Subcutaneous abdominal adipose tissue (tissue), 5 donors: Measurements from ENCODE around the gene C2orf72.

ENCODE experiments used
- H3K27ac ChIP-seq: one replicate; pipeline ENCODE4 v1.7.0; 2013; ENCODE audit warnings: low read depth, mild to moderate bottlenecking, inconsistent platforms, low read length, moderate library complexity
- H3K27me3 ChIP-seq, 5 donors: one replicate each; pipeline ENCODE4 v1.7.0; 2013; ENCODE audit warnings: low read length in 5 of 5, inconsistent platforms in 1 of 5; ENCODE audit not compliant: control insufficient read depth in 5 of 5, insufficient read depth in 4 of 5
- H3K36me3 ChIP-seq, 5 donors: one replicate each; pipeline ENCODE4 v1.7.0; 2013; ENCODE audit warnings: low read length in 5 of 5; ENCODE audit not compliant: control insufficient read depth in 5 of 5, insufficient read depth in 5 of 5
- H3K4me1 ChIP-seq, 5 donors: one replicate each; pipeline ENCODE4 v1.7.0; 2013; ENCODE audit warnings: low read length in 5 of 5, mild to moderate bottlenecking in 3 of 5, moderate library complexity in 1 of 5; ENCODE audit not compliant: control insufficient read depth in 5 of 5, insufficient read depth in 5 of 5
- H3K4me3 ChIP-seq, 5 donors: one replicate each; pipeline ENCODE4 v1.7.0; 2013; ENCODE audit warnings: low read length in 5 of 5, low read depth in 1 of 5
- H3K9ac ChIP-seq, 5 donors: one replicate each; pipeline ENCODE4 v1.7.0; 2013; ENCODE audit warnings: low read length in 5 of 5, mild to moderate bottlenecking in 4 of 5, moderate library complexity in 3 of 5
- H3K9me3 ChIP-seq, 5 donors: one replicate each; pipeline ENCODE4 v1.7.0; 2013; ENCODE audit warnings: low read length in 5 of 5; ENCODE audit not compliant: control insufficient read depth in 5 of 5
- donor health status: healthy.
- donor health status: healthy.
- donor health status: healthy.
- donor health status: healthy.
- donor health status: healthy.

C2orf72 gene

DNA sequence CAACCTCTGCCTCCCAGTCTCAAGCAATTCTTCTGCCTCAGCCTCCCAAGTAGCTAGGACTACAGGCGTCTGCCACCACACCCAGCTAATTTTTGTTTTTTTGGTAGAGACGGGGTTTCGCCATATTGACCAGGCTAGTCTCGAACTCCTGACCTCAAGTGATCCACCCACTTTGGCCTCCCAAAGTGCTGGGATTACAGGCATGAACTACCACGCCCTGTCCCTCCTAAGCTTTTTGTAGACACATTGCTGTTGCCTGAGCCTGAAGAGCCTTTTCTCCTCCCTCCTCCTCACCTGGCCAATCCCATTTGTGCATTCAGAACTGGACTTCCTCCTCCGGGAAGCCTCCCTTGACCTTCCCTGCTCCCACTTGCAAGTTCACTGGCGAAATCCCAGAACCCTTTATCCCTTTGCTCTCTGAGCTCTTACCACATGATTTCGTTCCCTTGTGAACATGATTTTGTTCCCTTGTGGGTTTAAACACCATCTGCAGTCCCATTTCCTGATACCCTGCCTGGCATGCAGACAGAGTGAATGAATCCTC lies 2.6 kb downstream of the C2orf72 start:
- H3K4me1 ChIP-seq: peaks cover 0 to 8% (median 3%) of the 10 kb centered on the region in 5 donors
- H3K9ac ChIP-seq: no peak overlapping the region
- H3K4me3 ChIP-seq: no peak overlapping the region
- no peaks in the 10 kb centered on the region for H3K36me3 ChIP-seq
- H3K27me3 ChIP-seq: peaks cover 9 to 39% (median 29%) of the 10 kb centered on the region in 5 donors
- H3K9me3 ChIP-seq: no peaks in the 10 kb centered on the region
- no peak overlapping the region for H3K27ac ChIP-seq

DNA sequence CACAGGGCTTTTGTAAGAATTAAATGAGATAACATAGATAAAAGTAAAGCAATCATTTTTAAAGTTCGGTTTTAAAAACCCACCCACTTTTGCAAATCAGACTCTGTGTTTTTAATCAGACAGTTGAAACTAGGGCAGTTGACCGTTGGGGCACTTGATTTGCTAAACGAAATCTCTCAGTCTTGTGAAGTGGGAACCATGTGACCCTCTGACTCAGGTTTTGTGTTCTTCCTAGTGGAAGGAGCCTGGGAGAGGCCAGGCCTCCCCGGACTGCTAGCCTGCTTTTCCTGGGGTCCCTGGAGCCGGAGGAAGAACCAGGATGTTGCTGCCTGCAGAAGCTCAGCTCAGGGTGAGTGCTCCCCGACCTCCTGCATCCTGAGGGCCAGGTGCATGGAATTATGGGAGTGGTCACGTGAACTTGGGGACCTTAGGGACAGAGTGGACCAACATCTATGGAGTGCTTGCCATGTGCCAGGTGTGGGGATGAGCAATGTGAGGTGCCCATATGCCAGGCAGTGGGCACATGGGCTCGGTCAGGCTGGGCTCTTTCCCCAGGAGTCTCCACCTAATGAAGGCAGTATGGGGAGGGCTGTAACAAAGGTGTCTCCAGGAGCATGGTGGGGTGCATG lies 3.9 kb downstream of the C2orf72 start:
- H3K9ac ChIP-seq: no peak overlapping the region

DNA sequence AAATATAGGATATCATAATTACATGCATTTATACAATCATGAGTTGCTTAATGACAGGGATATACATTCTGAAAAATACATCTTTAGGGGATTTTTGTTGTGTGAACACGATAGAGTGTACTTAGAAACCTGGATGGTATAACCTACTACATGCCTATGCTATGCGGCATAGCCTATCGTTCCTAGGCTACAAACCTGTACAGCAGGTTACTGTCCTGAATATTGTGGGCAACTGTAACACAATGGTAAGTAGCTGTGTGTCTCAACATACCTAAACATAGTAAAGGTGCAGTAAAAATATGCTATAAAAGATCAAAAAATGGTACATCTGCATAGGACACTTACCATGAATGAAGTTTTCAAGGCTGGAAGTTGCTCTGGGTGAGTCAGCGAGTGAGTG lies 6.5 kb downstream of the C2orf72 start:
- no peak overlapping the region for H3K9ac ChIP-seq
- peaks cover 3 to 24% (median 17%) of the 10 kb centered on the region in 5 donors for H3K27me3 ChIP-seq
- H3K9me3 ChIP-seq: no peaks in the 10 kb centered on the region
- H3K4me3 ChIP-seq: no peak overlapping the region
- peaks cover 0 to 4% (median 0%) of the 10 kb centered on the region in 5 donors for H3K4me1 ChIP-seq
- no peak overlapping the region for H3K27ac ChIP-seq
- H3K36me3 ChIP-seq: no peaks in the 10 kb centered on the region

More for the DNA sequence above, 3.9 kb downstream of the C2orf72 start:
- H3K9me3 ChIP-seq: no peaks in the 10 kb centered on the region
- H3K27ac ChIP-seq: no peak overlapping the region
- peaks cover 3 to 35% (median 25%) of the 10 kb centered on the region in 5 donors for H3K27me3 ChIP-seq
- H3K4me1 ChIP-seq: peaks cover 0 to 8% (median 3%) of the 10 kb centered on the region in 5 donors
- no peak overlapping the region for H3K4me3 ChIP-seq
- no peaks in the 10 kb centered on the region for H3K36me3 ChIP-seq

DNA sequence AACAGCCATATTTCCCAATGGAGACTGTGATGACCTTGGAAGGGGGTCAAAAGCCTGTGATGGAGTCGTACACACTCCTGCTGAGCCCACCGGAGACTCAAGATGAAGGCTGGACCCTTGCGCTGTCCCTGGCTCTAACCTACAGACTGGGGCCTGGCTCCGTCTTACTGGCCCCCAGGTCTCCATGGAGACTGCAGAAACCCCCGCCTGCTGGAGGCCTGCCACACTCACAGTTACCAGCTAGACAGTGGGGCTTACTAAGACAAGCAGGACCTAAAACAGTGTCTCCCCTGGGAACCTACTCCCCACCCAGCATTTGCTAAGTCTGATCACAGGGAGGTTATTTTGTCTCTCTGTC lies 9.6 kb downstream of the C2orf72 start:
- peaks cover 0 to 13% (median 10%) of the 10 kb centered on the region in 5 donors for H3K4me1 ChIP-seq
- H3K9me3 ChIP-seq: no peaks in the 10 kb centered on the region
- H3K36me3 ChIP-seq: no peaks in the 10 kb centered on the region
- H3K27ac ChIP-seq: no peak overlapping the region
- H3K4me3 ChIP-seq: no peak overlapping the region
- peak overlapping the region in 1 of 5 donors; percentile 10 for H3K9ac ChIP-seq
- peaks cover 0 to 7% (median 4%) of the 10 kb centered on the region in 5 donors for H3K27me3 ChIP-seq

DNA sequence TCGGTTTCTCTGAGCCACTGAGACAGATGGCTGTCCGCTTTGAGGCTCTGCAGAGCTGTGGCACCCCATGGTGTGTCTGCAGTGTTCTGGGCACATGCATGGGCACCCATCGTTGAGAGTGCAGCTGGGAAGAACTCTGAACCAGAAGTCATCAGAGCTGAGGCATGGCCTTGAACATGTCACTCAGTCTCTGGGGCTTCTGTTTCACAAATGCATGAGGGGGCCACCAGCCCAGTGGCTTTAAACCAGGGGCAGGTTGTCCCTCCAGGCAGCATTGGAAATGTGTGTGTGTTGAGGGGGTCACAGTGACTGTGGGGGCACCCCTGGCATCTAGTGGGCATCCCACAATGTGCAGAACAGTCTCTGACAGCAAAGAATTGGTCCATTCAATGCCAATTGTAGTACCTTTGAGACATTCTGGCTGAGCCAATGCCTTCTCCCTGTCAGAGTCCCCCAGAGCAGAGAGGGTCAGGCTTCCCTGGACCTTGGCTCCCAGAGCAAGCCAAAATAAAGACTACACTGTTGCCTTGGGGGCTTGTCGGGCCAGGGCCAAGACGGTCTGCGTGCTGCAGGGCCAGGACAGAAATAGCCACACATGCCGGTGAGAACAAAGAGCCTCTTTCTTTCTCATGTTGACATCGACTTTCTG lies 10.1 kb downstream of the C2orf72 start:
- Histone ChIP-seq H3K4me3 (no peak overlapping the region), H3K4me1 (peaks cover 2 to 17% (median 14%) of the 10 kb centered on the region in 5 donors), H3K27ac (no peak overlapping the region), H3K9me3 (no peaks in the 10 kb centered on the region), H3K27me3 (peaks cover 0 to 7% (median 2%) of the 10 kb centered on the region in 5 donors), H3K9ac (peak overlapping the region in 1 of 5 donors; percentile 10), H3K36me3 (no peaks in the 10 kb centered on the region)

DNA sequence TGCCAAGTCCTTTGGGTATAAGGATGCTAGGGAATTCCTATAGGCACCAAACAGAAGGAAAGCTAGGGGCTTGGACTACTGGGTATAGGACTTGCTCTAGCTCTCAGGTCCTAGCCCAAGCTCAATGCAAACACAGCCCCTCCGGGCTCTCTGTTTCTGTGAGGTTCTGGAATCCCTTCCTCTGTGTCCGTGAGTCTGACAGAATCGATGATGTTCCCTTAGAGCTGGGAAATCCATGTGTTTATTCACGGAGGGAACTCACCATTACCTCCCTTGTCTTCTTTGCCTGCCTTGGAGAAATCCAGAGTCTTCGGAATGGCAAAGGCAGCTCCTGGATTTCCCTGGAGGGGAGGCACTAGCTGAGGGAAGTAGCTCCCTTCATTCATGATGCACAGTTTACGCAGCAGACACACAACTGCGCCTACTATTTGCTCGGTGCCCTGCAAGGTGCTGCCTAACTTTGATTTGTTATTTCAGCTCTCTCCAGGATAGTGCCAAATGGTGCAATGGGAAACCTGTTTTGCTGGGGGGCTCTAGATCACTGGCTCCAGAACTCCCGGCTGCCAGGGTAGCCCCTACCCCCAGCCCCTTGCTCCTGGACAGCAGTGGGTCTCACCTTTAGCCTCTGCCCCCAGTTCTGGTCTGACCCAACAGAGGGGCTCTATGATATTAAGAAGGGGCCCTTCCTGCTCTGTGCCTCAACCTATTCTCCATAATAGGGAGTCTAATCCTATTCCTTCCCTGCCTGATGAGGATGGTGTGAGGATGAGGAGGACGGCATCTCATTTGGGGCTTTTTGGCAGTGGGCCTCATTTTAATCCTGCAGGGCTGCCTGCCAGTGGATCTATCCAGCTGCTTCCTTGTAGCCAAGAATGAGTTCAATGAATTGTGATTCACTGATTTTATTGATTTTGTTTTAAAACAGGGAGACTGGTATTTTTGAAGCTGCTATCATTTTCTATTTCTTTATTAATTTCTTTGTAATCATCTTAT lies 10.9 kb downstream of the C2orf72 start:
- no peaks in the 10 kb centered on the region for H3K9me3 ChIP-seq
- no peaks in the 10 kb centered on the region for H3K36me3 ChIP-seq
- no peak overlapping the region for H3K9ac ChIP-seq
- peaks cover 2 to 23% (median 20%) of the 10 kb centered on the region in 5 donors for H3K4me1 ChIP-seq
- H3K27me3 ChIP-seq: peaks cover 0 to 7% (median 0%) of the 10 kb centered on the region in 5 donors
- no peak overlapping the region for H3K4me3 ChIP-seq
- H3K27ac ChIP-seq: no peak overlapping the region

DNA sequence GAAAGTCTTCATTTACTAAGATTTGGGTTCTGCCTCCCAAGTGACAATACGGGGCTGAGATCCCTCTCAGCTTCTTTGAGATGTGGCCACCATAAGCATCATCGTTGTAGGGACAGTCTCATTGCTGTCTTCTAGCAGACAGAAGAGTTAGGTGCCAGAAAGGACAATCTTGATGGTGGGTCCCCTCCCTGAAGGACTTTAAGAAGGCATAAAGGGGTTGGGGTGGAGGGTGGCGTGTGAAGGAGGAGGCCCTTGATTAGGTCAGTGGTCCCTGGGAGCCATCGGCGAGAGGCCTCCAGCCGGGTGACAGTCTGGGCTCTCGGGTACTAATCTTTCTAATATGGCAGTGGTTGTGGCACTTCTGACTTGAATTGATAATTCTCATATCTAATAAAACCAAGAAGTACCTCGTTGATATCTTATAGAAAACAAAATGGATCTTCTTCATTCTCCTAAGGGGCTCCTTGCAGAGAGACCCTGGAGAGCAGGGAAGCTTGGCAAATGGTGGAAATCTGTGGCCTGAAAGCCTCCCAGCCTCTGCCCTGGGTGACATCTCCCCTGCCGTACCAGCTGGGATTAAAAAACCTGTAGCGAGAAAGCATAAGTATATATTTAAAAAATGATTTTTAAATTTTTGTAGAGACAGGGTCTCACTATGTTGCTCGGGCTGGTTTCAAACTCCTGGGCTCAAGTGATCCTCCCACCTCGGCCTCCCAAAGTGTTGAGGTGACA lies 12.1 kb downstream of the C2orf72 start:
- Histone ChIP-seq H3K27me3 (peaks cover 0 to 7% (median 0%) of the 10 kb centered on the region in 5 donors), H3K36me3 (no peaks in the 10 kb centered on the region), H3K9ac (no peak overlapping the region), H3K27ac (no peak overlapping the region), H3K4me1 (peaks cover 2 to 24% (median 21%) of the 10 kb centered on the region in 5 donors), H3K4me3 (no peak overlapping the region), H3K9me3 (no peaks in the 10 kb centered on the region)

DNA sequence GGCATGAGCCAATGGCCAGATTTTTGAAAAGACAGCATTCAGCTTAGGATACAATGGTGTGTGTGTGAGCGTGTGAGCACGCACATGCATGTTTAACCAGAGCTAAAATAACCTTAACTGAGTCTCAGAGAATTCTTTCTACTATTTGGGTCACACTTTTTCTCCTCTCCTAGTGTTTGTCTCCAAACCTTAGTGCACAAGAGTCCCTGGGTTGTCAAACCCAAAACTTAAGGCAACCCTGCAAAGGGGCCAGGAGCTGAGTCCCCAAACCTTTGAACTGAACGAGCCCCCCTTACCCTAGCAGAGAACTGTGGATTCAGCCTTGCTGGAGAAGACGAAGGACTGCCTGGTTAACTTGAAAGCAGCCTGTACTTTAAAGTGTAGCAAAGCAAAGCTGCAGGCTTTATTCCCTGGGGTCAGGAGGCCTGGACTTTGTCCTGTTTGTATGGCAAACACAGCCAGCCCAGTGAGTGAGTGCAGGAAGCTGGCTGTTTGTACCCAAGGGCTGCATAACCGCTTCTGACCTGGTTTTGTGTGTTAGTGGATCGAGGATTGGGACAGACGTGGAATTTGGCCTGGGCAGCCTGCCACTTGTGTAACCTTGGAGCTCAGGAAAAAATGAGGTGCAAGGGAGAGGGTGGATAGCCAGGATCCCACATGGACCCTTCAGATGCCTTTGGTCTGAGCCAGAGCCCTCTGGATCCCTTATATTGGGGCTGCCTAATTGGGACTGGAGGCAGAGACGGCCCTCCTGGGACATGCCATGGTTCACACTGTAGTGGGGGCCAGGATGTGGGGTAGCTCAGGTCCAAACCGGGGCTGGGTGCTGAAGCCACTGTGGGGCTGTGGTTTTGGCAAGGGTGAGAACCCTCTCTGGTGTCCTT lies 12.9 kb downstream of the C2orf72 start:
- no peak overlapping the region for H3K4me3 ChIP-seq
- H3K4me1 ChIP-seq: peaks cover 2 to 24% (median 21%) of the 10 kb centered on the region in 5 donors
- no peak overlapping the region for H3K9ac ChIP-seq
- no peak overlapping the region for H3K27ac ChIP-seq
- H3K36me3 ChIP-seq: no peaks in the 10 kb centered on the region
- H3K27me3 ChIP-seq: peaks cover 0 to 7% (median 0%) of the 10 kb centered on the region in 5 donors
- no peaks in the 10 kb centered on the region for H3K9me3 ChIP-seq
